ENCODE measurements around the gene CHRNA5.
"Not testable (repeated sequence)": the region's sequence is repeated elsewhere in the genome, so short reads cannot be mapped to it uniquely, and the experiment has no call there.

The CHRNA5 gene

DNA sequence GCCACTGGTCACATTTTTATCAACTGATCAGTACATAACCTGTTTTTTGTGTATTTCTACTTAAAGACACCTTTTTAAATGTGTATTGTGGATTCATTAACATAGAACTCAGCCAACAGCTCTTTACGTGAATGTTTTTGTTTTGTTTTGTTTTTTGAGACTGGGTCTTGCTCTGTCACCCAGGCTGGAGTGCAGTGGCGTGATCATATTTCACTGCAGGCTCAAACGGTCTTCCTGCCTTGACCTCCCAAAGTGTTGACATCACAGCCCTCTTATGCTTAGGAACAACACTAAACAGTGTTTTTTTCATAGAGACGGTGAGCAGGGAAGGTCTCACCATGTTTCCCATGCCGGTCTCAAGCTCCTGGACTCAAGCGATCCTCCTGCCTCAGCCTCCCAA, 15.1 kb upstream of the CHRNA5 start:
- Mint-ChIP-seq H3K9me3 (no peaks in the 10 kb centered on the region), H3K27ac (no peak overlapping the region), H3K4me1 (ENCODE audit: low read depth) (peaks cover 7% of the 10 kb centered on the region), H3K27me3 (peaks cover 1% of the 10 kb centered on the region), H3K4me3 (no peak overlapping the region), H3K36me3 (ENCODE audit: low read depth) (peaks cover 60% of the 10 kb centered on the region)
- intact Hi-C loops (cut with micrococcal nuclease), result no loop called here

DNA sequence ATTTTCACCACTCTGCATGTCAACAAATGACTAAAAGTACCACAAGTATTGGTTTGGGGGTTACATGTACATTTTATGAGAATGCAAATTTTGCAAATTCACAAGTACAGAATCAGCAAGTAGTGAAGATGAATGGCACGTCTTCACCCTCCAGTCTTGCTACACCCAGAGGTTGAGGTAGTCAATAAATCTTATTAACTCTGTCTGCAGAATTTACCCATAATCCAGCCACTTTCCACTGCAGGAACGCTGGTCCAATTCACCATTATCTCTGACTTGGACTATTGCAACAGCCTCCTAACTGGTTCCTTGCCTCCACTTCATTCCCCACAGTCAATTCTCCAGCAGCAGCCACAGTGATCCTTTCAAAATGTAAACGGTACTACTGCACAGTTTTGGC, 14.5 kb upstream of the CHRNA5 start:
- Mint-ChIP-seq H3K27ac (no peak overlapping the region), H3K27me3 (peaks cover 1% of the 10 kb centered on the region), H3K9me3 (no peaks in the 10 kb centered on the region), H3K4me1 (ENCODE audit: low read depth) (peaks cover 7% of the 10 kb centered on the region), H3K36me3 (ENCODE audit: low read depth) (peaks cover 54% of the 10 kb centered on the region), H3K4me3 (no peak overlapping the region)
- intact Hi-C loops (cut with micrococcal nuclease), result no loop called here

DNA sequence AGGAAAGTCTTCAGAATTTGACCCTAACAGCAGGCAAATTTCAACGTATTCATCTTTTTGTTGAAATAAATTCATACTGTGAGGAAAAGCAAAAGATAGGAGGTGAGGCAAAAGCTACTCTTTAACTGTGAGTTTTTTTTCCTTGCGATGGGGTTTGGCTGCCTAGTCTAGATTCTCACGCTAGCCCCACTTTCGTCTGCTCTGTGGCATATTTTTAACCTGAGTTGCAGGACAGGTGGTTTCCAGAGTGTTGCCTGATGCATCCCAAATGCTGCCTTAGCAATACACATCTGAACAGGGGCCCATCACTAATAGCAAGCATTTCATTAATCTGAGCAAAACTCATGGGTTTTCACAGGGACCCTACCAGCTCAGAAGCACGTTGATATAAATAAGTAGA, 13.4 kb upstream of the CHRNA5 start:
- no peak overlapping the region for H3K4me3 Mint-ChIP-seq
- H3K36me3 Mint-ChIP-seq (ENCODE audit: low read depth), result peaks cover 43% of the 10 kb centered on the region
- H3K9me3 Mint-ChIP-seq, result no peaks in the 10 kb centered on the region
- intact Hi-C loops (cut with micrococcal nuclease), result no loop called here
- peaks cover 1% of the 10 kb centered on the region for H3K27me3 Mint-ChIP-seq
- no peak overlapping the region for H3K27ac Mint-ChIP-seq
- peaks cover 7% of the 10 kb centered on the region for H3K4me1 Mint-ChIP-seq (ENCODE audit: low read depth)

DNA sequence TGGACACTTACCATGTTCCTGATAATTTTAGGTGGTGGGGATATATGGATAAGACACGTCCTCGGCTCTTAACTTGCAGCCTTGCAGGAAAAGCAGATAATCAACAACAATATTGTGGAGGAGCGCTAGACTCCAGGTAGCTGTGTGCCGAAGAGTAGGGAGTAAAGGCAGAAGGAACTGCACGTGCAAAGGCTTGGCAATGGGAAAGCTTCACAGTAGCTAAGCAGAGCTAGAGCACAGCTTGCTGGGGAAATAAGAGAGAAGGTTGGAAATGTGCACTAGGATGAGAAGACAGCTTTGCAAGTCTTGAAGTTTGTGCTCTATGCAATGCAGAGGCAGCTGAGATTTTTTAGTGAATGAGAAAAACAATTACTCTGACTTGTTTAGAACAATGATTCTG, 12.7 kb upstream of the CHRNA5 start:
- Mint-ChIP-seq H3K27me3 (peaks cover 2% of the 10 kb centered on the region), H3K27ac (no peak overlapping the region), H3K36me3 (ENCODE audit: low read depth) (peaks cover 36% of the 10 kb centered on the region)

DNA sequence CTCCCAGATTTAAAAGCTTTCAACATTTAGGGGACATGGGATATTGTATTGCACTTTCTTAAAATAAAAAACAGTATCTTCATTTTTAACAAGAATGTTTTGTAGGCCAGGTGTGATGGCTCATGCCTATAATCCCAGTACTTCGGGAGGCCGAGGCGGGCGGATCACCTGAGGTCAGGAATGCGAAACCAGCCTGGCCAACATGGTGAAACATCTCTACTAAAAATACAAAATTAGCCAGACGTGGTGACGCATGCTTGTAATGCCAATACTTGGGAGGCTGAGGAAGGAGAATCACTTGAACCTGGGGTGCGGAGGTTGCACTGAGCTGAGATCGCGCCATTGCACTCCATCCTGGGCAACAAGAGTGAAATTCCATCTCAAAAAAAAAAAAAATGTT, 5.1 kb upstream of the CHRNA5 start:
- H3K36me3 Mint-ChIP-seq (ENCODE audit: low read depth); intact Hi-C loops (cut with micrococcal nuclease); H3K9me3 Mint-ChIP-seq; H3K27ac Mint-ChIP-seq; H3K4me1 Mint-ChIP-seq (ENCODE audit: low read depth); H3K4me3 Mint-ChIP-seq: not testable (repeated sequence)
- peaks cover 29% of the 10 kb centered on the region for H3K27me3 Mint-ChIP-seq

More for the DNA sequence above, 12.7 kb upstream of the CHRNA5 start:
- Mint-ChIP-seq H3K9me3 (no peaks in the 10 kb centered on the region), H3K4me1 (ENCODE audit: low read depth) (peaks cover 7% of the 10 kb centered on the region), H3K4me3 (no peak overlapping the region)
- intact Hi-C loops (cut with micrococcal nuclease), result no loop called here

DNA sequence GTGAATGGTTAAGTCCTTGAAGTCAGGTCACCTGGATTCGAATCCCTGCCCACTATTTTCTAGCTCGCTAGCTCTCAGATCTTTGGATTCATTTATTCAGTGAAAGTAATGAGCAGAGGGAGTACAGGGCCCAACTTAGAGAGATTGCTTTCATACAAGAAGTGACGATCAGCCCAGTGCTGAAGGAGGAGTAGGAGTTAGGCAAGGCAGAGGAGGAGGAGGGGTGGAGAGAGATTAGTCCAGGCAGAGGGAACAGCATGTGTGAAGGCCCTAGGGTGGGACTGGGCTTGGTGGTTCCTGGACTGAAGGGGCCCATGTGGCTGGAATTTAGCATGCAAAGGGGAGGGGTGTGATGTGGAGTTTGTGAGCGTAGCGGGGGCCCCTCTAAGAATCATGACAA, 3.8 kb upstream of the CHRNA5 start:
- Mint-ChIP-seq H3K4me1 (ENCODE audit: low read depth) (peaks cover 18% of the 10 kb centered on the region), H3K27ac (no peak overlapping the region), H3K27me3 (peaks cover 40% of the 10 kb centered on the region), H3K9me3 (no peaks in the 10 kb centered on the region), H3K4me3 (no peak overlapping the region), H3K36me3 (ENCODE audit: low read depth) (no peaks in the 10 kb centered on the region)
- intact Hi-C loops (cut with micrococcal nuclease), result no loop called here

DNA sequence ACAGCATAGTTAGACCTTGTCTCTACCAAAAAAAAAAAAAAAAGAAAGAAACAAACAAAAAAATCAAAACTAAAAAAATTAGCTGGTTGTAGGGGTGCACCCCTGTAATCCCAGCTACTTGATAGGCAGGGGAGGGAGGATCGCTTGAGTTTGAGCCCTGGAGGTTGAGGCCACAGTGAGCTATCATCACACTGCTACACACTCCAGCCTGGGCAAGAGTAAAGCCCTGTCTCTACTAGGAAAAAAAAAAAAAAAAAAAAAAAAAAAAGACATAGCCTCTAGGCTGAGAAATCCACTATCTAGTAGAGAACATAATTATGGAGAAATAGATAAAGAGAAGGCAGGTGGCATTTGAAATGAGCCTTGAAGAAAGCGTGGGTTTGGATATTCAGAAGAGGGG, 2.2 kb upstream of the CHRNA5 start:
- Mint-ChIP-seq H3K4me3 (no peak overlapping the region), H3K9me3 (no peaks in the 10 kb centered on the region), H3K4me1 (ENCODE audit: low read depth) (peaks cover 21% of the 10 kb centered on the region), H3K36me3 (ENCODE audit: low read depth) (no peaks in the 10 kb centered on the region), H3K27me3 (peaks cover 51% of the 10 kb centered on the region), H3K27ac (no peak overlapping the region)
- intact Hi-C loops (cut with micrococcal nuclease), result no loop called here

DNA sequence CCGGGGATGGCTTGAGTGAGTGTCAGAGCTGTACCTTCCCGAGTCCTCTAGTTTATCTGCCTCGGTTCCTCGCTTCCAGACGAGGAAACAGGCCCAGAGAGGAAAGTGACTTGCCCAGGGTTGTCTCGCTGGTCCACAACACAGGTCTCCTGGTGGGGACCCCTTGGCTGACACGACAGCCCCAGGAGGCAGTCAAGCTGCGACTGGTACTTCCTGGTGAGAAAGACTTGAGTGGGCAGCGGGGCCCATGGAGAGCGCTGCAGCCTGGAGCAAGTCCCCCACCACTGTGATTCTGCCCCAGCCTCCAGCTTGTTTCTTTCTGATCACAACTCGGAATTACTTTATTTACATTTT, 600 bp upstream of the CHRNA5 start:
- Mint-ChIP-seq H3K36me3 (ENCODE audit: low read depth) (no peaks in the 10 kb centered on the region), H3K9me3 (no peaks in the 10 kb centered on the region), H3K27ac (no peak overlapping the region), H3K4me1 (ENCODE audit: low read depth) (peaks cover 21% of the 10 kb centered on the region), H3K4me3 (peak overlapping the region; percentile 78), H3K27me3 (peaks cover 51% of the 10 kb centered on the region)
- intact Hi-C loops (cut with micrococcal nuclease), result no loop called here

DNA sequence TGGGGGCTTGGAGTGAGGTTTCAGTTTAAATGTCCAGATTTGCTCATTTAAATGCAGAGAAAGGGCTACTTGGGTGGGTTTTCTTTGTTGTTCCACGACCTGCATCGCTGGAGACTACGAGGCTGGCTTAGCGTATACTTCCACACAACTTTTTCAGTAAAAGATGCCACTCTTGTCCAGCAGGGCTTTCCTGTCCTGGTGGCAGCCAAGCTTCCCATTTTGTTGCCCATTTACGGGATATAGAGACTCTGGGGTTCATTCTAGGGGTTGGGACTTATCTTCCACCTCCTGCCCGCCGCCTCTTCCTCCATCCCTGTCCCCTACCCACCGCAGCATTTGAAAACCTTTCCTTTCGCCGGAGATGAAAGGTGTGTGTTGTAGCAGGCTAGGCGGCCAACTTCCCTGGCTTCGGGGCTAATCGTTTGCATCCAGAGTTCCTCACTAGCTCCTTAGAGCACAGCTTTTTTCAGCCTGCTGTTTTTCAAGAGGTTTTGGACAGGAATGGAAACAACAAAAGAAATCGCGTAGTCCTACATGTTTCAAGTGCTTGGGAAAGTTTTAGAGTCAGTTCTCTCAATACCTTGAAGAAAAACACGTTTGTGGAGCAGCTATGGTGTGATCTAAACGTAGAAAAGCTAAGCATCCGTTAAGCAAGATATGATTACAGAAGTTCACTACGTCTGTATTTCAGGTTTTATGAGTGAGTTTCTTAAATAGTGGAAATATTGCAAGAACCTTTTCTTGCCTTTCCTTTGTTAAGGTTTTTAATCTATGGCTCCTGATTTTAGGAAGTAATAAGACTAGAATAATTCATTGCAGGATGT, 843 bp downstream of the CHRNA5 start:
- Mint-ChIP-seq H3K27ac (no peak overlapping the region), H3K9me3 (no peaks in the 10 kb centered on the region), H3K4me3 (peak overlapping the region; percentile 78), H3K36me3 (ENCODE audit: low read depth) (no peaks in the 10 kb centered on the region), H3K27me3 (peaks cover 51% of the 10 kb centered on the region), H3K4me1 (ENCODE audit: low read depth) (peaks cover 21% of the 10 kb centered on the region)
- intact Hi-C loops (cut with micrococcal nuclease), result no loop called here

DNA sequence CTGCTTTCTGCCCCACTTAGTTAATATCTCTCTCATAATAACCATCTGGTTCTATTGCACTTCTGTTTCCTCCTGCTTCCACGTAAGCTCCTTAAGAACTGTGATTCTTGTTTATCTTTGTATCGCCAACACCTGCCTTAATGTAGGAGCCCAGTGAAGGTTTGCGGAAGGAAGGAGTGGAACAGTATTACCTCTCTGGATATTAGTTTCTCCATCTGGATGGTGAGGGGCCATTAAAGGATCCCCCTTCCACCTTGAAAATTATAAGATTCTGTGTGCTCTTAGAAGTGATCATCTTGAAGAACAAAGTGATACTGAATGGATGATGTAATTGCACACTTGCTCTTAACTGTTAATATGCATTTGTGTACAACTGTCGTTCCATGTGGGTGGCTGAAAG, 2.2 kb downstream of the CHRNA5 start:
- intact Hi-C loops (cut with micrococcal nuclease), result no loop called here
- peaks cover 45% of the 10 kb centered on the region for H3K27me3 Mint-ChIP-seq
- H3K4me1 Mint-ChIP-seq (ENCODE audit: low read depth), result peaks cover 21% of the 10 kb centered on the region
- H3K4me3 Mint-ChIP-seq, result no peak overlapping the region
- no peaks in the 10 kb centered on the region for H3K9me3 Mint-ChIP-seq
- no peaks in the 10 kb centered on the region for H3K36me3 Mint-ChIP-seq (ENCODE audit: low read depth)
- no peak overlapping the region for H3K27ac Mint-ChIP-seq

DNA sequence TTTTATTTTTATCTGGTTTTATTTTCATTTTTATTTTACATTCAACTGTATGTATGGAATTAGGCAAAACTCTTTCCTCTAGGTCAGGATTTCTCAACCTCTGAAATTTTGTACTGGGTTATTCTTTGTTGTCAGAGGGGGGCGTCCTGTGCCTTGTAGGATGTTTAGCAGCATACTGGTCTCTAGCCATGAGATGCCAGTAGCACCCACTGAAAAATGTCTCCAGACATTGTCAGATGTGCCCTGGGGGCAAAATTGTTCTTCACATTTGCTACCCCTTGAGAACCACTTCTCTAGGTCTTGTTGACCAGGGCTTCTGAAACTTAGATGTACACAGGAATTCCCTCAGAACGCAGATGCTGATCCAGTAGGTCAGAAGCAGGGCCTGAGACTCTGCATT, 5.4 kb downstream of the CHRNA5 start:
- Mint-ChIP-seq H3K36me3 (ENCODE audit: low read depth) (no peaks in the 10 kb centered on the region), H3K27me3 (peaks cover 20% of the 10 kb centered on the region), H3K27ac (no peak overlapping the region), H3K4me1 (ENCODE audit: low read depth) (peaks cover 10% of the 10 kb centered on the region), H3K9me3 (no peaks in the 10 kb centered on the region), H3K4me3 (no peak overlapping the region)
- intact Hi-C loops (cut with micrococcal nuclease), result no loop called here

DNA sequence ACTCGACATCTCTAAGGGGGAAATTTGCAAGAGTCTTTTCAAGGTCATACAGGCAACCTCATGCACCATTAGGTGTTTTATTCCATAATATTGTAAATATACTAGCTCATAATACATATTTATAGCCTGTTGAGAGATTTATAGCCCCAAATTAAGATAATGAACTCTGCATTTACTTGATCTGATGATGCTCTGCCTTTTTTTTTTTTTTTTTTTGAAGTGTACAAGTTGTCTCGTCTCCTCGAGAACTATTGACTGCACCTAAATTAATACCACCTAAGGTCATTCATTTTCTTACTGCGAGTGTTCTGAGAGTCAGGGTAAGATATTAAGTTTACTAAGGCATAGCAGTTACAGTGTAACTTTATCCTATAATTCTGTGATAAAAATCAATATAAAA, 6.1 kb downstream of the CHRNA5 start:
- Mint-ChIP-seq H3K27me3 (peaks cover 17% of the 10 kb centered on the region), H3K4me3 (no peak overlapping the region), H3K9me3 (no peaks in the 10 kb centered on the region), H3K36me3 (ENCODE audit: low read depth) (no peaks in the 10 kb centered on the region), H3K4me1 (ENCODE audit: low read depth) (peaks cover 4% of the 10 kb centered on the region), H3K27ac (no peak overlapping the region)
- intact Hi-C loops (cut with micrococcal nuclease), result no loop called here

DNA sequence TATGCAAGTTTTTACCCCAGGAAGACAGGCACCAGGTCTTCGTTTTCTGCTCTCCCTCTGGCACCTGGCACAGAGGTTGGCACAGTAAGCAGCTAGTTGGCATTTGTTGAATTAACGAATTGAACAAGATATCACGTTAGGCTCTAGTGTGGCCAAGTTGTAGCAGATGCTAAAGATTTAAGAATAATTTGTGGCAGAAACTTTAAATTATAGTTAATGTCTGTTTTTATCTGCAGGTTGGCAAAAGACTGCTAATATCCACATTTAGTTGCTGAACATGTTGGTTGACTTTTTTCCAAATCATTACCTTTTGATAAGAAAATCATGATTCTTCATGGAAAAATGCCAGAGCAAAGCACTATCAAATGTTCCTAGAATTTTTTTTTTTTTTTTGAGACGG, 8.1 kb downstream of the CHRNA5 start:
- Mint-ChIP-seq H3K36me3 (ENCODE audit: low read depth) (no peaks in the 10 kb centered on the region), H3K27ac (no peak overlapping the region), H3K9me3 (no peaks in the 10 kb centered on the region), H3K4me3 (no peak overlapping the region), H3K27me3 (peaks cover 3% of the 10 kb centered on the region), H3K4me1 (ENCODE audit: low read depth) (no peaks in the 10 kb centered on the region)
- intact Hi-C loops (cut with micrococcal nuclease), result no loop called here

DNA sequence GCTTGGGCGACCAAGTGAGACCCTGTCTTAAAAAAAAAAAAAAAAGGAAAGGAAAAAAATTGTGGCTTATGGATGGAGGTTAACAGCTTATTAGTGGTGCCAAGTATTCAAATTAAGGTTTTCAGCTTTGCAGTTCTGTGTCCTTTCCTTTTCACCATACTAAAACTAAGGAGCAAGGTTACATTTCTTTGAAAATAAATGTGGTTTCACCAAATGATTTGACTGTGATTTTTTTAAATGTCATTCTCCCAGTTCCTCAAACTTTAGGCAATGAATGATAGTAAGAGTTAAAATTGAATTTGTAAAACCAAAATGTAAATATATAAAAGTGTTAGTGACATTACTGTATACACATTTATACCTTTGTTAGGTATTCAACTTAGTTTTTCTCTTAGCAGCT, 9.6 kb downstream of the CHRNA5 start:
- H3K27ac Mint-ChIP-seq, result no peak overlapping the region
- H3K9me3 Mint-ChIP-seq, result no peaks in the 10 kb centered on the region
- no peak overlapping the region for H3K4me3 Mint-ChIP-seq
- no peaks in the 10 kb centered on the region for H3K36me3 Mint-ChIP-seq (ENCODE audit: low read depth)
- intact Hi-C loops (cut with micrococcal nuclease), result loop anchor here (1.0 kb wide), 1 partner anchor 17 kb away; no protein-coding TSS in a partner anchor
- no peaks in the 10 kb centered on the region for H3K4me1 Mint-ChIP-seq (ENCODE audit: low read depth)
- peaks cover 3% of the 10 kb centered on the region for H3K27me3 Mint-ChIP-seq

DNA sequence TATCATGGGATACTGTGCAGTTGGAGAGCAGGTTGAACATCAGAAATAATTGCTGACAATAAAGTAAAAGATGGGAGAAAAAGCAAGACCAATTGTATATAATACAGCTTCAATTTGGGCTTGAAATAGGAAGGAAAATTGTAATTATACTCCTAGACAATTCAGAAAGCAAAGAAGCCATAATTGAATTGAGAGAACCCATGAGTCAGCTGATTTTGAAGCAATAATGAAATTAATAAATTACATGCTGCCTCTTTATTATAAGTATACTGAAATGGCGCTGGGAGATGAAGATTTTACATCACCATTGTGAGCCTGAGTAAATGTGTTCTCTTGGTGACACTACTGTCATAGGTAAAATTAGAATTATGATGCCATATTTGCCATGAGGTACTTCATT, 32.3 kb downstream of the CHRNA5 start:
- Mint-ChIP-seq H3K9me3 (no peaks in the 10 kb centered on the region), H3K36me3 (ENCODE audit: low read depth) (no peaks in the 10 kb centered on the region), H3K27ac (no peak overlapping the region), H3K4me3 (no peak overlapping the region), H3K27me3 (no peaks in the 10 kb centered on the region), H3K4me1 (ENCODE audit: low read depth) (no peaks in the 10 kb centered on the region)
- intact Hi-C loops (cut with micrococcal nuclease), result no loop called here
